ENCODE results near the gene COL9A1.

The COL9A1 gene

GRCh38 chr6:70289299-70289698, 13.6 kb downstream of the COL9A1 start:
- Histone ChIP-seq H3K27ac (ENCODE audit: low read length) (no peak overlapping the region), H3K4me2 (ENCODE audit: insufficient read depth, low read length) (no peak overlapping the region), H3K27me3 (ENCODE audit: insufficient read depth, low read length, poor library complexity) (peaks cover 3% of the 10 kb centered on the region), H4K20me1 (ENCODE audit: insufficient read depth, low read length) (no peaks in the 10 kb centered on the region), H3K36me3 (ENCODE audit: insufficient read depth, low read length) (no peaks in the 10 kb centered on the region), H3K79me2 (ENCODE audit: insufficient read depth, low read length) (no peaks in the 10 kb centered on the region), H3K9me3 (ENCODE audit: insufficient read depth, low read length, severe bottlenecking) (no peaks in the 10 kb centered on the region), H3K4me3 (ENCODE audit: low read depth in 1 of 2, low read length in 2 of 2) (no peak overlapping the region), H3K4me1 (ENCODE audit: insufficient read depth, low read length) (no peaks in the 10 kb centered on the region), H3K9ac (ENCODE audit: low read depth, low read length) (no peak overlapping the region), H2AFZ (ENCODE audit: low read depth, low read length) (no peak overlapping the region)
- DNase-seq (no peak), ATAC-seq (ENCODE audit: insufficient read depth, low read depth) (no peak)
- no peak for TF ChIP-seq EZH2 (IDR thresholded peaks at IDR 0.05; ENCODE audit: borderline replicate concordance, low read depth, low read length, severe bottlenecking)
- no peak for TF ChIP-seq CTCF (IDR thresholded peaks at IDR 0.05; ENCODE audit: borderline replicate concordance, extremely low read depth, low read length, poor library complexity, severe bottlenecking)

GRCh38 chr6:70286905-70287304, 16.0 kb downstream of the COL9A1 start:
- no peaks in the 10 kb centered on the region for H3K27me3 ChIP-seq (ENCODE audit: insufficient read depth, low read length, poor library complexity)
- no peaks in the 10 kb centered on the region for H3K79me2 ChIP-seq (ENCODE audit: insufficient read depth, low read length)

GRCh38 chr6:70285201-70285600, 17.7 kb downstream of the COL9A1 start:
- no peaks in the 10 kb centered on the region for H3K27me3 ChIP-seq (ENCODE audit: insufficient read depth, low read length, poor library complexity)
- H3K9ac ChIP-seq (ENCODE audit: low read depth, low read length) = no peak overlapping the region
- ATAC-seq (ENCODE audit: insufficient read depth, low read depth) (no peak), DNase-seq (no peak)
- H3K79me2 ChIP-seq (ENCODE audit: insufficient read depth, low read length) = no peaks in the 10 kb centered on the region
- H3K4me3 ChIP-seq (ENCODE audit: low read depth in 1 of 2, low read length in 2 of 2) = no peak overlapping the region
- H3K4me2 ChIP-seq (ENCODE audit: insufficient read depth, low read length) = no peak overlapping the region
- no peaks in the 10 kb centered on the region for H3K4me1 ChIP-seq (ENCODE audit: insufficient read depth, low read length)
- TF ChIP-seq CTCF (IDR thresholded peaks at IDR 0.05; ENCODE audit: borderline replicate concordance, extremely low read depth, low read length, poor library complexity, severe bottlenecking) = no peak
- no peak for TF ChIP-seq EZH2 (IDR thresholded peaks at IDR 0.05; ENCODE audit: borderline replicate concordance, low read depth, low read length, severe bottlenecking)
- no peaks in the 10 kb centered on the region for H3K9me3 ChIP-seq (ENCODE audit: insufficient read depth, low read length, severe bottlenecking)
- no peaks in the 10 kb centered on the region for H3K36me3 ChIP-seq (ENCODE audit: insufficient read depth, low read length)
- H4K20me1 ChIP-seq (ENCODE audit: insufficient read depth, low read length) = no peaks in the 10 kb centered on the region
- no peak overlapping the region for H2AFZ ChIP-seq (ENCODE audit: low read depth, low read length)
- no peak overlapping the region for H3K27ac ChIP-seq (ENCODE audit: low read length)

More at GRCh38 chr6:70286905-70287304, 16.0 kb downstream of the COL9A1 start:
- ATAC-seq (ENCODE audit: insufficient read depth, low read depth) = no peak
- H3K4me2 ChIP-seq (ENCODE audit: insufficient read depth, low read length) = no peak overlapping the region
- no peaks in the 10 kb centered on the region for H3K9me3 ChIP-seq (ENCODE audit: insufficient read depth, low read length, severe bottlenecking)
- no peak overlapping the region for H2AFZ ChIP-seq (ENCODE audit: low read depth, low read length)
- H3K27ac ChIP-seq (ENCODE audit: low read length) = no peak overlapping the region
- TF ChIP-seq EZH2 (IDR thresholded peaks at IDR 0.05; ENCODE audit: borderline replicate concordance, low read depth, low read length, severe bottlenecking) (no peak), CTCF (IDR thresholded peaks at IDR 0.05; ENCODE audit: borderline replicate concordance, extremely low read depth, low read length, poor library complexity, severe bottlenecking) (no peak)
- no peak for DNase-seq
- no peaks in the 10 kb centered on the region for H4K20me1 ChIP-seq (ENCODE audit: insufficient read depth, low read length)
- no peaks in the 10 kb centered on the region for H3K36me3 ChIP-seq (ENCODE audit: insufficient read depth, low read length)
- no peak overlapping the region for H3K9ac ChIP-seq (ENCODE audit: low read depth, low read length)
- H3K4me1 ChIP-seq (ENCODE audit: insufficient read depth, low read length) = no peaks in the 10 kb centered on the region
- no peak overlapping the region for H3K4me3 ChIP-seq (ENCODE audit: low read depth in 1 of 2, low read length in 2 of 2)
